Measurements from ENCODE around the gene KRTAP2-1. TPM values are rescaled to one million over a fixed set of nuclear protein-coding genes. Genes with fewer than 3 reads are reported as not detected.
"Not testable (repeated sequence)": the region's sequence is repeated elsewhere in the genome, so short reads cannot be mapped to it uniquely, and the experiment has no call there.

Gene KRTAP2-1
- total RNA-seq, 1 donor from 2014 or later: not detected

- intact Hi-C loops (cut with DNase I): no loop called here
- Histone ChIP-seq H3K27me3 (no peaks in the 10 kb centered on the region), H3K36me3 (no peaks in the 10 kb centered on the region), H3K4me3 (no peak overlapping the region), H3K4me1 (no peaks in the 10 kb centered on the region), H3K9me3 (no peaks in the 10 kb centered on the region), H3K27ac (no peak overlapping the region)
- TF ChIP-seq, protein P1, sequence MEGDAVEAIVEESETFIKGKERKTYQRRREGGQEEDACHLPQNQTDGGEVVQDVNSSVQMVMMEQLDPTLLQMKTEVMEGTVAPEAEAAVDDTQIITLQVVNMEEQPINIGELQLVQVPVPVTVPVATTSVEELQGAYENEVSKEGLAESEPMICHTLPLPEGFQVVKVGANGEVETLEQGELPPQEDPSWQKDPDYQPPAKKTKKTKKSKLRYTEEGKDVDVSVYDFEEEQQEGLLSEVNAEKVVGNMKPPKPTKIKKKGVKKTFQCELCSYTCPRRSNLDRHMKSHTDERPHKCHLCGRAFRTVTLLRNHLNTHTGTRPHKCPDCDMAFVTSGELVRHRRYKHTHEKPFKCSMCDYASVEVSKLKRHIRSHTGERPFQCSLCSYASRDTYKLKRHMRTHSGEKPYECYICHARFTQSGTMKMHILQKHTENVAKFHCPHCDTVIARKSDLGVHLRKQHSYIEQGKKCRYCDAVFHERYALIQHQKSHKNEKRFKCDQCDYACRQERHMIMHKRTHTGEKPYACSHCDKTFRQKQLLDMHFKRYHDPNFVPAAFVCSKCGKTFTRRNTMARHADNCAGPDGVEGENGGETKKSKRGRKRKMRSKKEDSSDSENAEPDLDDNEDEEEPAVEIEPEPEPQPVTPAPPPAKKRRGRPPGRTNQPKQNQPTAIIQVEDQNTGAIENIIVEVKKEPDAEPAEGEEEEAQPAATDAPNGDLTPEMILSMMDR (IDR thresholded peaks at IDR 0.05): no peak
- ATAC-seq (no peak), DNase-seq (no peak)
Observed at GRCh38 chr17:41073676-41074075, 26.6 kb upstream of the KRTAP2-1 start.

DNA sequence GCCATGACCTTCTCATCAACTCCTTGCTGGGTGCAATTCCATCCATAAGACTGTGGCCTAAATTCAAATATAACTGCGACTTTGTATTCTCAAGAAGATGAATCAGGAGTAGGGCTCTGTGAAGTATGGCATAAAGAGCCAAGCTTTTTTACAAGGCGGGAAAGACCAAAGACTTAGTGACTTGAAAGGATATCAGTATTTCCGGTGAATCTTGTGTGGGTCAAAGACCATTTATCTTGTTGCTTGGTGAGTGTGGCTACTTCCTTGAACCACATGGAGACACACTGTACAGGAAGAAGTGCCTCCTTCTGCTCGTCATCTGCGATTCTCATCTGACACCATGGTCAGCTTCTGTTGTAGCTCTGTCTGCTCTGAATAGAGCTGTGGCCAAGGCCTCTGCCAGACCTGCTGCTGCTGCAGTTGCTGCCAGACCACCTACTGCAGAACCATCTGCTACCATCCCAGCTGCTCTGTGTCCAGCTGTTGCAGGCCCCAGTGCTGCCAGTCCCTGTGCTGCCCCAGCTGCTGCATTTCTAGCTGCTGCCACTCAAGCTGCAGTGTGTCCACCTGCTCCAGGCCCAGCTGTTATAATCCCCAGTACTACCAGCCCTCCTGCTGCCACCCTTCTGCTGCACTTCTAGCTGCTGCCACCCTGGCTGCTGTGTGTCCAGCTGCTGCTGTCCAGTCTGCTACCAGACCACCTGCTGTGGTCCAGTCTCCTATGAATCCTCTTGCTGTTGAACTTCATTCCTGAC is 24.7 kb upstream of the KRTAP2-1 start:
- no peak overlapping the region for H3K4me3 ChIP-seq
- no peak for DNase-seq
- TF ChIP-seq, protein P1 (IDR thresholded peaks at IDR 0.05): no peak
- H3K4me1 ChIP-seq: no peaks in the 10 kb centered on the region
- no peaks in the 10 kb centered on the region for H3K27me3 ChIP-seq
- ATAC-seq: no peak
- H3K9me3 ChIP-seq: no peaks in the 10 kb centered on the region
- intact Hi-C loops (cut with DNase I): no loop called here
- no peaks in the 10 kb centered on the region for H3K36me3 ChIP-seq
- no peak overlapping the region for H3K27ac ChIP-seq

- DNase-seq (no peak), ATAC-seq (no peak)
- TF ChIP-seq, protein P1 (IDR thresholded peaks at IDR 0.05): no peak
- intact Hi-C loops (cut with DNase I): no loop called here
- Histone ChIP-seq H3K9me3 (no peaks in the 10 kb centered on the region), H3K4me1 (no peaks in the 10 kb centered on the region), H3K27me3 (no peaks in the 10 kb centered on the region), H3K27ac (no peak overlapping the region), H3K4me3 (no peak overlapping the region), H3K36me3 (no peaks in the 10 kb centered on the region)
Observed at GRCh38 chr17:41069031-41069430, 21.9 kb upstream of the KRTAP2-1 start.

- no peak overlapping the region for H3K4me3 ChIP-seq
- TF ChIP-seq, protein P1 (IDR thresholded peaks at IDR 0.05): no peak
- H3K36me3 ChIP-seq: no peaks in the 10 kb centered on the region
- no peak for DNase-seq
- ATAC-seq: no peak
- no peaks in the 10 kb centered on the region for H3K4me1 ChIP-seq
- H3K27me3 ChIP-seq: peaks cover 6% of the 10 kb centered on the region
- H3K27ac ChIP-seq: no peak overlapping the region
- H3K9me3 ChIP-seq: no peaks in the 10 kb centered on the region
- intact Hi-C loops (cut with DNase I): no loop called here
Observed at GRCh38 chr17:41067281-41067680, 20.2 kb upstream of the KRTAP2-1 start.

GRCh38 chr17:41065829-41066624 is 18.9 kb upstream of the KRTAP2-1 start, which contains the start of gene KRTAP2-4:
Gene KRTAP2-4, minus strand, starts transcription at chr17:41065879. Its CDS starts 34 bp downstream, at chr17:41065845.
- ATAC-seq (no peak), DNase-seq (no peak)
- no peaks in the 10 kb centered on the region for H3K4me1 ChIP-seq
- intact Hi-C loops (cut with DNase I): no loop called here
- H3K4me3 ChIP-seq: no peak within 1 kb of the TSS
- no peak within 1 kb of the TSS for H3K27ac ChIP-seq
- TF ChIP-seq, protein P1 (IDR thresholded peaks at IDR 0.05): no peak
- peaks cover 12% of the 10 kb centered on the region for H3K27me3 ChIP-seq
- no peaks in the 10 kb centered on the region for H3K36me3 ChIP-seq
- no peaks in the 10 kb centered on the region for H3K9me3 ChIP-seq

GRCh38 chr17:41065016-41065689 is 18.0 kb upstream of the KRTAP2-1 start:
- intact Hi-C loops (cut with DNase I); H3K27ac ChIP-seq; ATAC-seq; DNase-seq; H3K36me3 ChIP-seq; H3K9me3 ChIP-seq; H3K4me3 ChIP-seq; H3K4me1 ChIP-seq: not testable (repeated sequence)
- H3K27me3 ChIP-seq: peaks cover 12% of the 10 kb centered on the region

All from upper lobe of right lung (tissue), 1 donor.